ENCODE results near the gene ARHGAP36.

GRCh38 chrX:131047180-131047579 is 11.0 kb upstream of the ARHGAP36 start:
- TF ChIP-seq PHF8 (IDR thresholded peaks at IDR 0.05; ENCODE audit: borderline replicate concordance, low read length), result no peak
- no peak for TF ChIP-seq HEY1 (CRISPR knock-in tag; IDR thresholded peaks at IDR 0.05; ENCODE audit: borderline replicate concordance)
- TF ChIP-seq SLC30A9 (CRISPR knock-in tag; IDR thresholded peaks at IDR 0.05), result no peak
- TF ChIP-seq STAT6 (CRISPR knock-in tag; IDR thresholded peaks at IDR 0.05), result no peak
- TF ChIP-seq ETV5 (CRISPR knock-in tag; IDR thresholded peaks at IDR 0.05; ENCODE audit: low read depth), result no peak

Measured in K562 (cell line).